Stimulated activated CD8-positive, alpha-beta memory T cell treated with anti-CD3 and anti-CD28 coated beads, Interleukin-15, amount 100 ng/mL, for 1 hour (primary cell): Measurements from ENCODE around the gene ADAM11.
"Not testable (repeated sequence)": the region's sequence is repeated elsewhere in the genome, so short reads cannot be mapped to it uniquely, and the experiment has no call there.

Experiments used
- DNase-seq: peaks from one replicate; pipeline ENCODE4 v3.0.0-alpha.2; 2020; ENCODE audit warnings: low read depth

The ADAM11 gene

DNA sequence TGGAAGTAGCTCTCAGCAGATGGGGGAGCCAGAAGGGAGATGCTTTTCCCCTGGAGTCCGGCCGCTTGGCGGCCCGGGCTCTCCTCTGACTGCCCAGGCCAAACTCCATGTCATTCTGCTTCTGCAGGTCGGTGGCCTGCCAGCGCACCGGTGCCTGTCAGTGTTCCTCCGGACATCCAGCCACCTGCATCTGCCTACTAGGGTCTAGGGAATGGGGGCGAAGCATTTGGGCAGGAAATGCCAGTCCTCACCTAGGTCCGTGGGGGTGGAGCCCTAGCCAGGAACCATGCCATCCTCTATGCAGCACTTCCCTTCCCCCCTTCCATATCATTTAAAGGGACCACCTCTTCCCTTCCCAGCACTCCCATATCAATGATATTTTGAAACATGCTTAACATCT, 37.1 kb downstream of the ADAM11 start:
- DNase-seq, result no peak

DNA sequence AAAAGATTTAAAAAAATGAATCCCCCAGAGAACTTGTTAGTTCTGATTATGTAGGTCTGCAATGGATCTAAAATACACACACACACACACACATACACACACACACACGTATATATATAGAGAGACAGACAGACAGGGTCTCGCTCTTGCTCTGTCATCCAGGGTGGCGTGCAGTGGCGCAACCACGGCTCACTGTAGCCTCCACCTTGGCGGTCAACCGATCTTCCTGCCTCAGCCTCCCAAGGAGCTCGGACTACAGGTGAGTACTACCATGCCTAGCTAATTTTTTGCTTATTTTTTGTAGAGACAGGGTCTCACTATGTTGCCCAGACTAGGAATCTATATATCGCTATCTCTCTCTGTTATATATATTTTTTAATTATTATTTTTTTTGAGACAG, 37.9 kb downstream of the ADAM11 start:
- no peak for DNase-seq

DNA sequence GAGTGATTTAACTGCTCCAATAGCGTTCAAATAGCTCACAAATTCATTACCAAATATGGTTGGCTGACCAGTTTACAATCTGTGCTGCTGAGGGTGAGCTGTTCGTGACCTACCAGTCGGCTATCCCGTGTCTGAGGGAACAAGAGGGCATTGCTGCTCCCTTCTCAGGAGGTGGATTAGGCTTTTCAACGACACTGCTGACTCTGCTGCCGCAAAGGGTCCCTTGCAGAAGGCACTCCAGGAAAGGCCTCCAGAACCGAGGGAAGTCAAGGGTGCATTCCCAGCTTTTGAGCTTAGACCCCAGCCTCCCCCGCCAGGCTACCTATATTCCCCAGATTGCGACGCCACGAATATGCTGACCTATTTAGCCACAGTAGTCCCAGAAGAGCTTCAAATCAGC, 39.0 kb downstream of the ADAM11 start:
- DNase-seq, result no peak

DNA sequence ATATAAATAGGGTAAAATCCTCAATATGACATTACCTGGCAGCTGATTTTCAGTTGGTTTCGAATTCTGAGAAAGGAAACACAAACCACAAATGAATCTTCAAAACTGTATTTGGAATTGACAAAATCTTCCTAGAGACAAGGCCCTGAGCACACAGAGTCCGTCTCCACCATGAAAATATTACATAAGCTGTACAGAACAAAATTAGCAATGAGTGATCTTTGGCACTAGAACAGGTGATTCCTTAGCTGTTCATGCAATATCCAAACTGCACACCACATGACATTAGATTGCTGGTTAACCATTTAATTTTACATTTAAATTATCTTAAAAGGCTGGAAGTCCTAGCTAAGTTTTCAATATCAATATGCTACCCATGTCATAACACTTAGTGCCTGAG, 39.6 kb downstream of the ADAM11 start:
- no peak for DNase-seq

DNA sequence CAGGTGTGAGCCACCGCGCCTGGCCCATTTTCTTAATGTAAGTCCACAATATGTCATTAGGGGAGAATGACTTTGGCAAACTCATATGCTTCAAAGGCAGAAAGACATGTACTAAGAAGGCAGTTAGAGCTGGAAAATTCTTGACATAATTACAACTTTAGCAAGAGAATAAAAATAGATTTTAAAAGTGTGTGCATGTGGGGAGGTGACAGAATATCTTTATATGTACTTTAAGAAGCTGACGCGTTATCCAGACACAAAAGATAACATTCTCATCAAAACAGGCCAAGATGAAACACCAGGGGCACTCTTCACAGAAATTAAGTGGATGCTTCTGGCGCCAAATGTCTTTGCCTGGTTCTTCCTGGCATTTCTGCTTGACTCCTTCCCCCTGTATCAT, 43.1 kb downstream of the ADAM11 start:
- no peak for DNase-seq

DNA sequence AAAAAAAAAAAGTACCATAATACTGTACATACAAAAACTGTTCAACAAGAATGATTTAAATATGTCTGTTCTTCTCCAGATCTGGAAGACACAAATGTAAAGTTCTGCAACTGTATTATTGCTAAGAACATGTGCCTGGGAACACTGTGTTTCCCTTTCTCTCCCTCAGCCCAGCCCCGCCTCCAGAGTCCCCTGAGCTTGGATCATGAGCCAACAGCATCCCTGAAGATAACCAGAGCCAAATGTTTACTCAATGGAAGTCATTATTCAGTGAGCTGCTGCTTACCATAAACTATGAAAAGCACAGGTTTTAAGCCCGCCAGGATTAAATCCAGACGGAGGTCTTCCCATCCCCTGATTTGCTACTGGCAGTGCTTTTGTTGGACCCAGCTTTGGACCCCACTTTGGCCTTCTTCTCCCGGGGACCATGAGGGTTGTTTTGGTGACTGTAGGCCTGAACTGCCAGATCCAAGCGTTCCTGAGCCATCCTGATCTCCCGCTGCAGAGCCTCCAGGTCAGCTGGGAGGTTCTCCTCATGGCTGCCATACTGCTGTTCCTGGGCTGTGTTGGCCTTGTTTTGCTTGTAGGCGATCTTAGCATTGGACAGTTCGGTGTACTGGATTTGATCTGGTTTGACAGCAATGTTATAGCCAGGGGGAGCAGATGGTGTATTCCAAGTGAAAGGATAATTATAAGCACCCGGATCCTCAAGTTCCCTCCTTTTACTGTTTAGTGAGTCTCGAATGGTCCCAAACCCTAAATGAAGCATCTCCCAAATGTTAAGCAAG, 45.7 kb downstream of the ADAM11 start:
- no peak for DNase-seq

DNA sequence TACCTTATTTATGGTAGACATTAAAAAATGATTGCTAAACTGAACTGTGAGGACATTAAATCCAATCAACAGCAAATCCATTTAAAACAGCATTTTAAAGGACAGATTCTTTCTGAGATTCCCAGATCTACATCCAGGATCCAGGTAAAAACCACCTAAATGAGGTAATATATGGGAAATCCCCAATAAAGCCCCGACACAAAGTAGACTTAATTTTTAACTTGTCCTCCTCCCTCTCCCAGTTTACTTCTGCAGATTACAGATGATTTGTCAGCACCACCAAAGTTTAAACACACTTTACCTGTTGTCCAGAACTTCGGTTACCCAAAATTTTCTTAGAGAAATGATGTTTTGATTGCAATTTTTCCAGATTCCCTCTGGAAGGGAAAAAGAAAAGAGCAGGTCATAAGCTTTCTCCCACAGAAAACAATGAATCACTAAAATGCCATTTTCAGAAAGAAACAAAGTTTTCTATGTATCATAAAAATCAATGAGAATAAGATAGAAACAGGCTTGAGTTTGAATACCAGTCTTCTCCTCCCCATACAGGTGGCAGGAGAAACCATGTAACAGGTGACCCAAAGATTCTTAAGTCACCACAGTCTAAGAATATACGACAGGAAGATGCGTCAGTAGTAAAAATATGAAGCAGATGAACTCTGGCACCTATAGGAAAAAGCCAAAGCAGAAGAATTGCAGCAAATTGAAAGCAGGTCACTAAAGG, 48.5 kb downstream of the ADAM11 start:
- DNase-seq, result no peak

DNA sequence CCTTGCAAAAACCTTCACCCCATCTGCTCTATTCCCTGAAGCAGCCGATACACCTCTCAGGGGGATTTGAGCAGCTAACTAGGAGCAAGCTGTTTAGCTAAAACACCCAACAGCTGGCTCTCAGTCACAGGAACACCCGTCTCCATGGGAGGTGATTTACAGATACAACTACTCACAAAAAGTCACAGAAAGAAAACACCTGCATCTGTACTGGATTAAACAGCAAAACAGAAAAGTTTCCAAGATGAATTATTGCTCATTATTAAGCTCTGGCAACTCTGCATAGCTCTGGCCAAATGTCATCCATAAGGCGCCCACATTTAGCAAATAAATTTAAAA, 49.0 kb downstream of the ADAM11 start:
- no peak for DNase-seq

DNA sequence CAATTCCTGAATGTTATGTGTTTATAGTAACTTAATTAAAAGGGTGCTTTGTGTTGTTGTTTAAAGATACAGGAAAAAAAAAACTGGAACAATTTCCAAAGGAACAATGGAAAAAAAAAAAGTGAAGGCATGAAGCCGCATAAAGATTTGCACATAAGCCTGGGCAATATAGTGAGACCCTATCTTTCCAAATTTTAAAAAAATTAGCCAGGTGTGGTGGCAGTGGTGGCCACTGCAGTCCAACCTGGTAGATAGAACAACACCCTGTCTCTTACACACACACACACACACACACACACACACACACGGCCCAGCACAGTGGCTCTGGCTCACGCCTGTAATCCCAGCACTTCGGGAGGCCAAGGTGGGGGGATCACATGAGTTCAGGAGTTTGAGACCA, 49.4 kb downstream of the ADAM11 start:
- DNase-seq, result no peak

DNA sequence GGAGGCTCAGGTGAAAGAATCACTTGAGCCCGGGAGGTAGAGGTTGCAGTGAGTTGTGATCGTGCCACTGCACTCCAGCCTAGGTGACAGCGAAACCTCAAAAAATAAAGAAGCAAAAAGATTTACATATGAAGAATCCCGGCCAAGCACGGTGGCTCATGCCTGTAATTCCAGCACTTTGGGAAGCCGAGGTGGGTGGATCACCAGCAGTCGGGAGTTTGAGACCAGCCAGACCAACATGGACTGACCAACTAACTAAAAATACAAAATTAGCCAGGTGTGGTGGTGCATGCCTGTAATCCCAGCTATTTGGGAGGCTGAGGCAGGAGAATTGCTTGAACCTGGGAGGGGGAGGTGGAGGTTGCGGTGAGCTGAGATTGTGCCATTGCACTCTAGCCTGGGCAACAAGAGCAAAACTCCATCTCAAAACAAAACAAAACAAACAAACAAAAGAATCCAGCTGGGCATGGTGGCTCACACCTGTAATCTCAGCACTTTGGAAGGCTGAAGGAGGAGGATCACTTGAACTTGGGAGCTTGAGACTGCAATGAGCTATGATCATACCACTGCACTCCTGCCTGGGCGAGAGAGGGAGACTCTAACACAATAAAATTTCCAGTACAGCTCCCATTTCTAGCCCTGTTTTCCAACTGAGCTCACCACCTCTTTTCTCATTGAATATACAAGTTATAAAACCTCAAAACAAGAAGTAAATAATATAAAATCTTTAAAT, 50.0 kb downstream of the ADAM11 start:
- not testable (repeated sequence) for DNase-seq

DNA sequence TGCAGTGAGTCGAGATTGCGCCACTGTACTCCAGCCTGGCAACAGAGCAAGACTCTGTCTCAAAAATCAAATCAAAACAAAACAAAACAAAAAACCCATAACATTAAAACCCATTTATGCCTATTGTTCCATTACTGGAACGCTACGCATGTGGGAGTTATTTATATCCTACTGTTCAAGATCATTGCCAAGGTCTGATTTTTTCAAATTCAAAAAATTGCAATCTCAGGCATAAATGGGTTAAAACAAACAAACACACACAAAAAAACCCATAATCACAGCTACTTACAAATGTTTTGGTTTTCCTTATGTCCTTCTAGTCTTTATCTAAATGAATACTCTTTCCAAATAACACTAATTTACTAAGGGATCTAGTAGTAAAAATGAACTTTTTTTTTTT, 53.5 kb downstream of the ADAM11 start:
- DNase-seq, result no peak

DNA sequence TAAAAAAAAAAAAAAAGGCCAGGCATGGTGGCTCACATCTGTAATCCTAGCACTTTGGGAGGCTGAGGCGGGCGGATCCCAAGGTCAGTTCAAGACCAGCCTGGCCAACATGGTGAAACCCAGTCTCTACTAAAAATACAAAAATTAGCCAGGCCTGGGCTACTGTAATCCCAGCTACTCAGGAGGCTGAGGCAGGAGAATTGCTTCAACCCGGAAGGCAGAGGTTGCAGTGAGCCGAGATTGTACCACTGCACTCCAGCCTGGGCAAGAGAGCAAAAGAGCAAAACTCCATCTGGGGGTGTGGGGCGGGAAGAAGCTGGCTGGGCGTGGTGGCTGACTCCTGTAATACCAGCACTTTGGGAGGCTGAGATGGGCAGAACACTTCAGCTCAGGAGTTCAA, 59.7 kb downstream of the ADAM11 start:
- DNase-seq, result not testable (repeated sequence)

DNA sequence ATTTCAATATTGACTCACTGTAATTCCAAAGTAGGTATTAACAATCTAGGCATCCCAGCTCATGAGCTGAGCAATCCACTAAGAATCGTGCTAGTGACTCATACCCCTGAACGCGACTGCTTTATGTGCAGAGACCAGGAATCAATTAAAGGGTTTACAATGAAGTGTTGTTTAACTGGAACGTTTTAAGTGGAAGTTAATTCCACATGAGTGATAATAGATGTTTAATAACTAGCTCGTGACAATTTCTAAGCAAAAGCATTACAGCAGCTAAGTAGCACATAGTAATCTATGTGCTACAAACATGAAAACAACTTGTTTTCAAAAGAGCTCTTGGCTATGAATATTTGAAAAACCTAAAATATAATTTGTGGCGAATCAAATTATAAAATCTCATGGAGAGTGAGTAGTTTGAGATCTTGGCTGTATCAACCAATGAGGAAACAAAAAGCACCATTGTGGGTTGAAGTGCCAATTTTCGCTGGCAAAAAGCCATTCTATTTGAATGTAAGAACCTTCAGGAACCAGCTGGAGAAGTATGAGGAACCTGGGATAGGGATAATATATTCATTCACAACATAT, 61.9 kb downstream of the ADAM11 start:
- no peak for DNase-seq

DNA sequence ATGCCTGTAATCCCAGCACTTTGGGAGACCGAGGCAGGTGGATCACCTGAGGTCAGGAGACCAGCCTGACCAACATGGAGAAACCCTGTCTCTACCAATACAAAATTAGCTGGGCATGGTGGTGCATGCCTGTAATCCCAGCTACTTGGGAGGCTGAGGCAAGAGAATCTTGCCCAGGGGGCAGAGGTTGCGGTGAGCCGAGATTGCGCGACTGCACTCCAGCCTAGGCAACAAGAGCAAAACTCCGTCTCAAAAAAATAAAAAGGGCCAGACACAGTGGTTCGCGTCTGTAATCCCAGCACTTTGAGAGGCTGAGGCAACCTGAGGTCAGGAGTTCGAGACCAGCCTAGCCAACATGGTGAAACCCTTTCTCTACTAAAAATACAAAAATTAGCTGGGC, 66.4 kb downstream of the ADAM11 start:
- not testable (repeated sequence) for DNase-seq

DNA sequence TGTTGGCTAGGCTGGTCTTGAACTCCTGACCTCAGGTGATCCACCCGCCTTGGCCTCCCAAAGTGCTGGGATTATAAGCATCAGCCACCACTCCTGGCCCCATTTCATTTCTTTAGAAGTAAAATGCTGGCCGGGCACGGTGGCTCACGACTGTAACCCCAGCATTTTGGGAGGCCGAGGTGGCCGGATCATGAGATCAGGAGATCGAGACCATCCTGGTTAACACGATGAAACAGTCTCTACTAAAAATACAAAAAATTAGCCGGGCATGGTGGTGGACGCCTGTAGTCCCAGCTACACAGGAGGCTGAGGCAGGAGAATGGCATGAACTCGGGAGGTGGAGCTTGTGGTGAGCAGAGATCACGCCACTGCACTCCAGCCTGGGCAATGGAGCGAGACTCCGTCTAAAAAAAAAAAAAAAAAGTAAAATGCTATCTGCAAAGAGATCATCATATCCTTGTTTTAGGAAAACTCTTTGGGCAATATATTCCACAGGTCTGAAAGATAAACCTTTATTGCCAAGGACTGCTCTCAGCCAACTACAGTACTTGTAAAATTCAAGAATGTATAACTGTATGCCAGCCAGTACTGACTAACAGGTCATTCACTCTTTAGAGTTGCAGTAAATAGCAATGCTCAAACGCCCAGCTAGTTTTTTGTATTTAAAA, 67.5 kb downstream of the ADAM11 start:
- no peak for DNase-seq

DNA sequence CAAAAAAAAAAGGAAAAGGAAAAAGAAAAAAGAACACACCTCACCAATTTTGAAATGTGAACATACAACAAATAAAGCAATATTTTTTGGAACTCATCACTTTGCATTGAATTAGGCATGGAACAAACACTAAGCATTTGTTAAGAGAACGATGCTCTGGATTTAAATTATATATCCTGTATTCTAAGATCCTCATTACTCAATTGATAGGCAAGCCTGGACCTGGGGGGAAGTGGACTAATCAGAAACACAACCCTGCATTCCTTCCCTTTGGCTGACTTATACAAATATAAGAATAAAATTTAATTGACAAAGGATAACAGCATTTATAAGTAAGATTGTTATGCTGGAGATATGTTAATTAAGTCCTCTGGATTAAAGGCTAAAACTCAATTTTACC, 69.1 kb downstream of the ADAM11 start:
- no peak for DNase-seq

DNA sequence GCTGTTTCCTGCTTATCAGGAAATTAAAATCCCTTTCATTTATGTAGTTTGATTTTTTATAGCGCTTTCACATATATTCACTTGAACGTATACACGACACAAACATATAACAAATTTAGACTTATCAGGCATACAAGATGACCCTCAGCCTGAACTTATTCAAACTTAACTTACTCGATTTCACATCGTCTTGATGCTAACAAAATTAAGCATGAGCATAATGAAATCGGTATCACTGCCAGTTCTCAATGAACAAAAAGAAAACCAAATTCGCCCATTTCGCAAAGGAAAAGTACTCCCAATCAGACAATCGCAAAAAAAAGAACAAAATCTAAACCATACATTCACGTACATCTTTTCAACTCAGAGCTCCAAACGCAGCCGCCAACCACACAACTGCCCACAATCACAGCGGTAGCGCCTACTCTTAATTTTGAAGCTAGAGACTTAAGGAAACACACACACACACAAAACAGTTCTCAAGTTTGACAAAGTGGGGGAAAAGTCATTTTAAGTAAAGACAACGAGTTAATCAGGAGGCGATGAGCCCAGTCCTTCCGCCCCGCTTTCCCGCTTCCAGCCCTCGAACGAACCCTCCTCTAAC, 70.2 kb downstream of the ADAM11 start:
- no peak for DNase-seq

DNA sequence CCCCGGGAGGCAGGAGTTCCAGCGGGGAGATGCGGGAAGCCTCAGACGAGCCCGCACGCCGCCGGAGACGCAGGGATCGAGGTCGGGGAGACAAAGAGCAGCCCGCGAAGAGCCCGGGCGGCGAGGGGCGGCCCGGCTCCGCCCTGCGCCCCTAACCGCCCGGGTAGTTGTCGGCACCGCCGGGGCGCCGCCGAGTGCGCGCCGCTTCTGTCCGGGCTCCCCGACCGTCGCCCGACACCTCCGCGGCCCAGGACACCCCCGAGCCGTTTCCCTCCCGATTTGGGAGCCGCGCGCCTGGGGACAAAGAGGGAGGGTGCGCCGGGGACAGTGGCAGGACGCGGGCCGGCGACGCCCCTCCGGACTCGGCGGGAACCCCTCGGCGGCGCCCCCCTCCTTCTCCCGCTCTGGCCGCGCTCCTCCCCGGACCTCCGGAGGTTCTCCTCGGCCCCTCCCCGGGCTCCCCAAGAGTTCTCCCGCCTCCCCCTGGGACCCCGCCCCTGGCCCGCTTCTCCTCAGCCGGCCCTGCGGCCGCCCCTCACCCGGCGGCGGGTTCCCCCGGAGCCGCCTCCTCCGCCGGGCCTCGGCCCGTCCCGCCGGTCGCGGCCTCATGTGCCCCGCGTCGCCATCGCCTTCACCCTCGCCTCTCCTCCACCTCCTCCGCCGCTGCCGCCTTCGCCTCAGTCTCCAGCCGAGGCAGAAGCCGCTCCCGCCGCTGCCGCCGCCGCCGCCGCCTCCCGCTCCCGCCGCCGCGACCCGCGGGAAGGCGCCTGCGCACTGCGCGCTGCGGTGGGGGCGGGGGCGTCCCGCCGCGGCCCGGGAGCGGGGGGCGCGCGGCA, 71.0 kb downstream of the ADAM11 start, which contains the start of gene GJC1:
Gene GJC1, minus strand, starts transcription at position 765 of the 836 bp plus-strand sequence. CDS start 24,470 bp downstream, outside the sequence.
- DNase-seq, result no peak

DNA sequence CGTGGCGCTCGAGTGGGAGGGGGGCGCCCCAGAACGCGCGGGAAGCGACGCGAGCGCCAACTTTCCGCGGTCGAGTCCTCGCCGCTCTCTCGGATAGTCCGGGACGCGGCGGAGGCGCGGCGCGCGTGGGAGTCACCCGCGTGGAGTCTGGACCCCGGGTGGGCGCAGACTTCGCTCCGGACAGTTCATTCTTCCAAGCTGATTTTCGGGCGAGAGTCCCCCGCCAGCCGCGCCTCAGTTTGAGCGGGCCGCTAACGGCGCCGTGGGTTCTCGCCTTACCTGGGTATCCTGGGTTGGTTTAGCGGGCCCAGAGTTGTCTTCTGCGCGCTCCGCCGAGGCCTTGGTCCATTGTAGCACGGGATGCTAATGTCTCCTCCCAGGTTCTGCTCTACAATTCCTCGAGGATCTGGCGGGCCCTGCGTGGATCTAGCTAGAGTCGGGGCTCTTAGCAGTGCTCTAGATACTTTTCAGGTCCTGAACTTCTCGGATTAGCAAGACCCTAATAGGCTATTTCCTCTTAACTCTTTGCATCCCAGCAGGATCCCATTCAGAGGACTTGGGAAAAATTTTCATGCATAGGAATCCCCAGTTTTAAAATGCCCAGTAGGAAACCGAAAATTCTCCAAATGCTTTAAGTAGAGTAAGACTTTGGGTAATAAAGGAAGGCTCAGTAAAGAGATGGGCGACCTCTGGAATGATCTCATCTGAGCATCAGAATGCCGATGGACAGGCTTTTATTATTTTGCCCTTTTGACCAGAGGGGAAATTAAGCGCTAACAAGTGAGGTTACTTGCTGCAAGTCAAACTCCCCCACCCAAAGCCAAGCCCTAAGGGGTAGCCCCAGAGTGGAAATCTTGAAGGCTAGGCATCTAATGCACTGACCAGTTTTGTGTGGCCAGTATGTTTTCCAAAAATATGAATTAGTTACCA, 71.8 kb downstream of the ADAM11 start:
- DNase-seq, result no peak

DNA sequence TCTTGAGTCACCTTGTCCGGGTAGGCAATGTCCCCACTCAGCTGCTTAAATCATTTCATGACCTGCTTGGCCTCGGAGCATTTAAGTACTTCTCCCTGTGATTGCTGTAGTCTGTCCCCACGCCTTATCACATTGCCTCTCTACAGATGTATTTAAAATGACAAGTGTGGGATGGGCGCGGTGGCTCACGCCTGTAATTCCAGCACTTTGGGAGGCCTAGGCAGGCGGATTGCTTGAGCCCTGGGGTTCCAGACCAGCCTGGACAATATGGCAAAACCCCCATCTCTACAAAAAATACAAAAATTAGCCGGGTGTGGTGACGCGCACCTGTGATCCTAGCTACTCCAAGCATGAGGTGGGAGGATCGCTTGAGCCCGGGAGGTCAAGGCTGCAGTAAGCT, 72.6 kb downstream of the ADAM11 start:
- DNase-seq, result no peak
